Measurements from ENCODE around the gene TXNDC16.
A peak's percentile ranks its signal among the peaks of the same experiment; 100 is the strongest.

GRCh38 chr14:52551696-52552062 lies 626 bp downstream of the TXNDC16 start:
- peak in 1 of 4 experiments; percentile 24 for TF ChIP-seq CTCF (IDR thresholded peaks at IDR 0.05)
- TF ChIP-seq POLR2A (IDR thresholded peaks at IDR 0.05) = no peak

Data from prostate gland (tissue), 2 donors.